ENCODE measurements around the gene NPRL2. TPM values are rescaled to one million over a fixed set of nuclear protein-coding genes. Genes with fewer than 3 reads are reported as not detected.
A peak's percentile ranks its signal among the peaks of the same experiment; 100 is the strongest.

The NPRL2 gene
- total and polyA plus RNA-seq, 2 of the 13 experiments (the other 11 are each of a cell fraction or from before 2014, with no cell fraction given): 30.6 to 51.4 TPM

GRCh38 chr3:50298836-50299637 lies 51.5 kb downstream of the NPRL2 start, which contains the start of the genes HYAL3 and NAA80 (continued):
- TF ChIP-seq HINFP (CRISPR knock-in tag; IDR thresholded peaks at IDR 0.05; ENCODE audit: low read depth): peak; percentile 50
- TF ChIP-seq HNF4G (IDR thresholded peaks at IDR 0.05; ENCODE audit: borderline replicate concordance, low read depth, low read length): no peak
- no peak for TF ChIP-seq HNF4G (CRISPR knock-in tag; IDR thresholded peaks at IDR 0.05; ENCODE audit: borderline replicate concordance, low read depth)
- no peak for TF ChIP-seq NFIC (IDR thresholded peaks at IDR 0.05; ENCODE audit: low read length)
- TF ChIP-seq ZMAT3 (CRISPR knock-in tag; conservative IDR thresholded peaks at IDR 0.05): 0 out of 2 replicates have a peak, but pooled peaks have one; percentile 55
- TF ChIP-seq ZNF333 (CRISPR knock-in tag; IDR thresholded peaks at IDR 0.05; ENCODE audit: borderline replicate concordance): peak; percentile 2; the same call in 1 of the 2 replicates
- TF ChIP-seq ZNF558 (CRISPR knock-in tag; IDR thresholded peaks at IDR 0.05; ENCODE audit: borderline replicate concordance): peak; percentile 73; the same call in 1 of the 2 replicates
- peak; percentile 97 for TF ChIP-seq ZNF574 (CRISPR knock-in tag; IDR thresholded peaks at IDR 0.05)
- TF ChIP-seq CENPT (CRISPR knock-in tag; IDR thresholded peaks at IDR 0.05; ENCODE audit: low read depth): peak; percentile 92
- TF ChIP-seq ZFP41 (CRISPR knock-in tag; IDR thresholded peaks at IDR 0.05; ENCODE audit: borderline replicate concordance): no peak
- TF ChIP-seq ELF1 (CRISPR knock-in tag; IDR thresholded peaks at IDR 0.05): peak; percentile 13; the same call in 1 of the 2 replicates
- no peak; the same call in none of the 2 replicates for TF ChIP-seq ZXDC (CRISPR knock-in tag; IDR thresholded peaks at IDR 0.05)
- peak; percentile 44; the same call in 1 of the 2 replicates for TF ChIP-seq YEATS2 (CRISPR knock-in tag; IDR thresholded peaks at IDR 0.05; ENCODE audit: borderline replicate concordance)
- TF ChIP-seq LCORL (IDR thresholded peaks at IDR 0.05): no peak
- no peak for TF ChIP-seq LCORL (CRISPR knock-in tag; IDR thresholded peaks at IDR 0.05)
- TF ChIP-seq NR3C1 (CRISPR knock-in tag; IDR thresholded peaks at IDR 0.05): no peak
- TF ChIP-seq PPARG (CRISPR knock-in tag; conservative IDR thresholded peaks at IDR 0.05): no peak
- TF ChIP-seq ZNF549 (CRISPR knock-in tag; IDR thresholded peaks at IDR 0.05): no peak
- TF ChIP-seq ARNT (IDR thresholded peaks at IDR 0.05): no peak
- no peak; the same call in 1 of the 2 replicates for TF ChIP-seq HCFC1 (IDR thresholded peaks at IDR 0.05; ENCODE audit: low read depth, low read length)
- TF ChIP-seq ZNF350 (CRISPR knock-in tag; IDR thresholded peaks at IDR 0.05; ENCODE audit: borderline replicate concordance, low read depth): peak; percentile 37; the same call in 1 of the 2 replicates
- no peak; the same call in 1 of the 2 replicates for TF ChIP-seq STAG1 (CRISPR knock-in tag; IDR thresholded peaks at IDR 0.05)
- TF ChIP-seq MIER3 (CRISPR knock-in tag; IDR thresholded peaks at IDR 0.05; ENCODE audit: borderline replicate concordance): peak; percentile 69; the same call in 1 of the 2 replicates
- 0 out of 2 replicates have a peak, but pooled peaks have one; percentile 34 for TF ChIP-seq RNF2 (conservative IDR thresholded peaks at IDR 0.05; ENCODE audit: low read depth)
- peak; percentile 59; the same call in 1 of the 2 replicates for TF ChIP-seq ZNF274 (CRISPR knock-in tag; IDR thresholded peaks at IDR 0.05)

Data from HepG2 (cell line).